IPS-NIHi11 (cell line): Measurements from ENCODE around the gene HMGB1.
"Not testable (repeated sequence)": the region's sequence is repeated elsewhere in the genome, so short reads cannot be mapped to it uniquely, and the experiment has no call there.

Source experiments
- DNase-seq: peaks from one replicate; pipeline ENCODE4 v3.0.0; 2012; ENCODE audit warnings: mixed read lengths, low spot score

Gene HMGB1

DNA sequence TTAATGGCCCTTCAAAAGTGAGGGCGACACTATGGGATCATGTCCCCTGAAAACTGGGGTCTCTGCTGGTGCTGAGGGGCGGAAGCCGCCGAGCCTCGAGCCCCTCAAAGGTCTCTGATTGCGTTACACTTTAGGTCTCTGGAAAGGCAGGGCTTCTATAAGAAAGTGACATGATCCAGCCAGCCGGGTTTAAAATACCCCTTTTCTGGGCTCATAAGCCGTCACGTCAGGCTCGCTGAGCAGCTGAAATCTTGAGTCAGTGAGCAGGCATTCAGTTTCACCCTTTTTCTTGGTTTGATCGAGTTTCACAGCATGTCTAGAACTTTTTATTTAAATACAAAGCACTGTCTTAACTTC, 600 bp upstream of the HMGB1 start:
- peak; percentile 34 for DNase-seq

DNA sequence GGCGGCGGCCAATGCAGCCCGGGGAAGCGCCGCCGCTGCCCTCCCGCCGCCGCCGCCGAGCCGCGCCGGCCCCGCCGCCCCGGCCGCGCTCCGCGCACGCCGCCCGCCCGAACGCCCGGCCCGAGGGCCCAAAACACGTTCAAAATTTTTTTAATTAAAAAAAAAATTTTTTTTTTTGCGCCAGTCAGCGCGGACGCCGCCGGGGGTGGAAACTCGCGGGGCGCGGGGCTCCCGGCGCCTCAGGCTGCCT, 468 bp downstream of the HMGB1 start:
- DNase-seq: no peak

GRCh38 chr13:30464496-30465342, 1.0 kb downstream of the HMGB1 start:
- peak; percentile 69 for DNase-seq

GRCh38 chr13:30463787-30464495, 1.8 kb downstream of the HMGB1 start:
- DNase-seq: no peak

GRCh38 chr13:30461279-30462066, 4.3 kb downstream of the HMGB1 start:
- DNase-seq: not testable (repeated sequence)

GRCh38 chr13:30457306-30457891, 8.3 kb downstream of the HMGB1 start:
- no peak for DNase-seq

- DNase-seq: no peak
These were observed 9.4 kb downstream of the HMGB1 start for GRCh38 chr13:30456290-30456689.

- DNase-seq: no peak
These were observed 10.7 kb downstream of the HMGB1 start for GRCh38 chr13:30454991-30455390.

GRCh38 chr13:30453727-30454126, 12.0 kb downstream of the HMGB1 start:
- no peak for DNase-seq

DNA sequence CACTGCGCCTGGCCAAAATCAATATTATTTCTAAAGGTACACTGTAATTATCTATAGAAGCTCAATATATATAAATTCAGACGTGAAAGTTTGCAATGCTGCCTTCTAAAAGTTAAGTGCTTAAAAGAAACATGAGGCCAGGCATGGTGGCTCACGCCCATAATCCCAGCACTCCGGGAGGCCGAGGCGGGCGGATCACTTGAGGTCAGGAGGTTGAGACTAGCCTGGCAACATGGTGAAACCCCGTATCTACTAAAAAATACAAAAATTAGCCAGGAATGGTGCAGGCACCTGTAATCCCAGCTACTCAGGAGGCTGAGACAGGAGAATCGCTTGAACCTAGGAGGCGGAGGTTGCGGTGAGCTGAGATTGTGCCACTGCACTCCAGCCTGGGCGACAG, 14.3 kb downstream of the HMGB1 start:
- DNase-seq: not testable (repeated sequence)

- no peak for DNase-seq
These were observed 15.7 kb downstream of the HMGB1 start for GRCh38 chr13:30450066-30450465.

DNA sequence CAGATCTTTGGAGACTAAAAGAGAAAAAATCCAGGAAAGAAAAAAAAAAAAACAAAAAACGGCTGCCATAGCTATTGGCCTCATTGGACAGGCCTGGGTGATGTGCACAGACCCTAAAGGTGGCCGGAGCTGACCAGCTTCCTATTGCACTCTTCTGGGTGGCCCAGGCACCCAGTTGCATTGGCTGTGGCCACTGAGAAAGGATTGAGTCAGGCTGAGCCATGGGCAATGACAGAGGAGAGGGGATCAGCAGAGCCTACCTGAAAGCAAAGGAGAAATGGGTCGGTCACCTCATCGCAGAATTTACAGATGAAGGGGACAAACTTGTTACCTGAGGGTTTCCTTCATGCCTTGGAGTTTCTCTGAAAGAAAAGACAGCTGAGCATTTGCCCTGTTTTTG, 17.3 kb downstream of the HMGB1 start:
- DNase-seq: no peak

GRCh38 chr13:30446126-30446500, 19.6 kb downstream of the HMGB1 start:
- peak; percentile 22 for DNase-seq

- DNase-seq: no peak
These were observed 21.8 kb downstream of the HMGB1 start for GRCh38 chr13:30443957-30444404.

DNA sequence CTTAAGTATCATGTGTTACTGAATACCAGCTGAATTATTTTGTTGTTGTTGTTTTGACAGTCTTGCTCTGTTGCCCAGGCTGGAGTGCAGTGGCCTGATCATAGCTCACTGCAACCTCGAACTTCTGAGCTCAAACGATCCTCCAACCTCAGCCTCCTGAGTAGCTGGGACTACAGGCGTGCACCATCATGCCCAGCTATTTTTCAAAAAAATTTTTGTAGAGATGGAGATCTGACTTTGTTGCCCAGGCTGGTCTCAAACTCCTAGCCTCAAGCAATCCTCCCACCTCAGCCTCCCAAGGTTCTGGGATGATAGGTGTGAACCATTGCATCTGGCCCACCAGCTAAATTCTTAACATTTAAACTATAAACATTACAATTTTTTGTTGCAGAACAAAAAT, 22.2 kb downstream of the HMGB1 start:
- DNase-seq: not testable (repeated sequence)

GRCh38 chr13:30442926-30443325, 22.8 kb downstream of the HMGB1 start:
- no peak for DNase-seq

DNA sequence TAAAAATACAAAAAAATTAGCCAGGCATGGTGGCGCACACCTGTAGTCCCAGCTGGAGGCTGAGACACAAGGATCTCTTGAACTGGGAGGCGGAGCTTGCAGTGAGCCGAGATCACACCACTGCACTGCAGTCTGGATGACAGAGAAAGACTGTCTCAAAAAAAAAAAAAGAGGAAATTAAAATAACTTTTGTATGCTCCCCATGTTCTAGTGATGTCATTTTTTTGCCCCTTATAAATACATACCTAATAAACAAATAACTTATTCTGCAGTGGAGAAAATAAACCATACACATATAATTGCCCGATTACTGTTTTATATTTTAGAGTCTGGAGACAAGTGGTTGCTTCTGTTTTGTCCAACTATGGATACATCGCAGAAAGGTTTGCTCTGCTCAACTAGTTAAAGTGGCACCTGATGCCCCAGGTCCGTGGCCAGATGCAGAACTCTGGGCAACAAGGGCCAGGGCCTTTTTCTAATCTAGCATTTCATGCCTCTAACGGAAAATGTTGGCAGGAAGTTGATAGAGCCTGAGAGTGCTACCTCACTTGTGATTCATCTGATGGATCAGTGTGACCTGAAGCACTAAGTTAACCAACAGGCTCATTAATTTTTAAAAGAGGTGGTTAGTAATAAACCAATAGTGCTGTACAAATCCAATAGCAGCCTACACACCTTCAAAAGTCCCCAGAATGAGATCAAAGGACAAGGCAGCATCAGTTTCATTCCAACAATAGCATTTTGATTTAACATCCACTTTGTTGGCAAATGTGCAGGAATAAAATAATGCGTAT, 24.6 kb downstream of the HMGB1 start:
- no peak for DNase-seq

DNA sequence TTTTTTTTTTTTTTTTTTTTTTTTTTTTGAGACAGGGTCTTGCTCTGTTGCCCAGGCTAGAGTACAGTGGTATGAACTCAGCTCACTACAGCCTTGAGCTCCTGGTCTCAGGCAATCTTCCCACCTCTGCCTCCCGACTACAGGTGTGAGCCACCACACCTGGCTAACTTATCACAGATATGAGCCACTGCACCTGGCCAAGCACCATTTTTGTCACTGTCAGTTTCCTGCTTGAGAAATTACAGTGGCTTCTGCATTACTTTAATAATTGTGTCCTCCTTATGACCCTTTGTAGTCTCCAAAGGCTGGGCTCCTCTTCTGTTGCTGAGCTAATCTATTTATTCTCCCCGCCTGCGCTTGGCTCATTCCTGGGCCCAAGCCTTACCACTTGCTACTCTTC, 27.4 kb downstream of the HMGB1 start:
- DNase-seq: no peak

DNA sequence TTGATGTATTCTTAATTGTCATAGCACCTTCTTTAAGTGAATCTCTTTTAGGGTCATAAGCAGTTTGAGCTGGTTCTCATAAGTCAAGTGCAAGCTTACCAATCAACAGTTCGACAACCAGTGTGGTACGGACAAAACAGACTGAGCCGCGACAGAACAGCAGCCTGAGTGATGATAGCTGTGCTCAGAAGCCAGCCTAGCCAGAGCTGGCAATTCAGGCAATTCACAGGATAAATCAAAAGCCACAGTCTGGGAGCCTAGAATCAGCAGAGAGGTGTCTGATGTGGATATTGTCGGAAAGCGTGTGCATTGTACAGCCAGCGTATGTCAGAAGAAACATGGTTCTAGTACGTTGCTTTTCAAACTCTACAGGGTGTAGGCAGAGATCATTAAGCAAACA, 28.6 kb downstream of the HMGB1 start:
- no peak for DNase-seq

GRCh38 chr13:30435911-30436451, 29.8 kb downstream of the HMGB1 start:
- DNase-seq: no peak

GRCh38 chr13:30431269-30431940, 34.3 kb downstream of the HMGB1 start:
- DNase-seq: no peak
